Liver (tissue), 3 donors: ENCODE data around the gene CCT7.

ENCODE experiments used
- EGR1 ChIP-seq, 2 donors: IDR thresholded peaks; 2 replicates each; pipeline ENCODE4 v1.6.1; 2016 to 2018; ENCODE audit warnings: antibody characterized with exemption in 2 of 2, low read depth in 2 of 2
- GABPA ChIP-seq, 2 donors: IDR thresholded peaks in 1 of 2; conservative IDR thresholded peaks in 1 of 2; 2 replicates each; pipeline ENCODE4 v1.6.1; 2016; ENCODE audit warnings: antibody characterized with exemption in 2 of 2, mild to moderate bottlenecking in 1 of 2, moderate library complexity in 1 of 2
- RAD21 ChIP-seq, 2 donors: IDR thresholded peaks; 2 replicates each; pipeline ENCODE4 v1.6.1; 2016; ENCODE audit warnings: antibody characterized with exemption in 2 of 2, mild to moderate bottlenecking in 2 of 2
- SP1 ChIP-seq: IDR thresholded peaks from 2 replicates; pipeline ENCODE4 v1.6.1; 2018; ENCODE audit warnings: antibody characterized with exemption, mild to moderate bottlenecking
- TAF1 ChIP-seq: conservative IDR thresholded peaks from 2 replicates; pipeline ENCODE4 v1.6.1; 2016; ENCODE audit warnings: antibody characterized with exemption, mild to moderate bottlenecking
- TF ChIP-seq, protein P1 (sequence below): fragments of 150-350 bp; IDR thresholded peaks from 2 replicates; pipeline ENCODE4 v1.5.1; 2017; ENCODE audit warnings: improper control_type of control experiment, low read depth, low read length; ENCODE audit not compliant: missing input control
- TF ChIP-seq, protein P2 (sequence below): IDR thresholded peaks from 2 replicates; pipeline ENCODE4 v1.6.1; 2016; ENCODE audit warnings: antibody characterized with exemption, mild to moderate bottlenecking
- TF ChIP-seq, protein P3 (sequence below): IDR thresholded peaks from 2 replicates; pipeline ENCODE4 v1.6.1; 2016; ENCODE audit warnings: antibody characterized with exemption
- donor health status: healthy.
- donor health status: healthy.

- TF ChIP-seq, protein P1, sequence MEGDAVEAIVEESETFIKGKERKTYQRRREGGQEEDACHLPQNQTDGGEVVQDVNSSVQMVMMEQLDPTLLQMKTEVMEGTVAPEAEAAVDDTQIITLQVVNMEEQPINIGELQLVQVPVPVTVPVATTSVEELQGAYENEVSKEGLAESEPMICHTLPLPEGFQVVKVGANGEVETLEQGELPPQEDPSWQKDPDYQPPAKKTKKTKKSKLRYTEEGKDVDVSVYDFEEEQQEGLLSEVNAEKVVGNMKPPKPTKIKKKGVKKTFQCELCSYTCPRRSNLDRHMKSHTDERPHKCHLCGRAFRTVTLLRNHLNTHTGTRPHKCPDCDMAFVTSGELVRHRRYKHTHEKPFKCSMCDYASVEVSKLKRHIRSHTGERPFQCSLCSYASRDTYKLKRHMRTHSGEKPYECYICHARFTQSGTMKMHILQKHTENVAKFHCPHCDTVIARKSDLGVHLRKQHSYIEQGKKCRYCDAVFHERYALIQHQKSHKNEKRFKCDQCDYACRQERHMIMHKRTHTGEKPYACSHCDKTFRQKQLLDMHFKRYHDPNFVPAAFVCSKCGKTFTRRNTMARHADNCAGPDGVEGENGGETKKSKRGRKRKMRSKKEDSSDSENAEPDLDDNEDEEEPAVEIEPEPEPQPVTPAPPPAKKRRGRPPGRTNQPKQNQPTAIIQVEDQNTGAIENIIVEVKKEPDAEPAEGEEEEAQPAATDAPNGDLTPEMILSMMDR: no peak
- TF ChIP-seq, protein P2, sequence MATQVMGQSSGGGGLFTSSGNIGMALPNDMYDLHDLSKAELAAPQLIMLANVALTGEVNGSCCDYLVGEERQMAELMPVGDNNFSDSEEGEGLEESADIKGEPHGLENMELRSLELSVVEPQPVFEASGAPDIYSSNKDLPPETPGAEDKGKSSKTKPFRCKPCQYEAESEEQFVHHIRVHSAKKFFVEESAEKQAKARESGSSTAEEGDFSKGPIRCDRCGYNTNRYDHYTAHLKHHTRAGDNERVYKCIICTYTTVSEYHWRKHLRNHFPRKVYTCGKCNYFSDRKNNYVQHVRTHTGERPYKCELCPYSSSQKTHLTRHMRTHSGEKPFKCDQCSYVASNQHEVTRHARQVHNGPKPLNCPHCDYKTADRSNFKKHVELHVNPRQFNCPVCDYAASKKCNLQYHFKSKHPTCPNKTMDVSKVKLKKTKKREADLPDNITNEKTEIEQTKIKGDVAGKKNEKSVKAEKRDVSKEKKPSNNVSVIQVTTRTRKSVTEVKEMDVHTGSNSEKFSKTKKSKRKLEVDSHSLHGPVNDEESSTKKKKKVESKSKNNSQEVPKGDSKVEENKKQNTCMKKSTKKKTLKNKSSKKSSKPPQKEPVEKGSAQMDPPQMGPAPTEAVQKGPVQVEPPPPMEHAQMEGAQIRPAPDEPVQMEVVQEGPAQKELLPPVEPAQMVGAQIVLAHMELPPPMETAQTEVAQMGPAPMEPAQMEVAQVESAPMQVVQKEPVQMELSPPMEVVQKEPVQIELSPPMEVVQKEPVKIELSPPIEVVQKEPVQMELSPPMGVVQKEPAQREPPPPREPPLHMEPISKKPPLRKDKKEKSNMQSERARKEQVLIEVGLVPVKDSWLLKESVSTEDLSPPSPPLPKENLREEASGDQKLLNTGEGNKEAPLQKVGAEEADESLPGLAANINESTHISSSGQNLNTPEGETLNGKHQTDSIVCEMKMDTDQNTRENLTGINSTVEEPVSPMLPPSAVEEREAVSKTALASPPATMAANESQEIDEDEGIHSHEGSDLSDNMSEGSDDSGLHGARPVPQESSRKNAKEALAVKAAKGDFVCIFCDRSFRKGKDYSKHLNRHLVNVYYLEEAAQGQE: no peak
- no peak for TF ChIP-seq EGR1 (IDR thresholded peaks at IDR 0.05; ENCODE audit: low read depth in 2 of 2)
- no peak for TF ChIP-seq SP1
- TF ChIP-seq, protein P3, sequence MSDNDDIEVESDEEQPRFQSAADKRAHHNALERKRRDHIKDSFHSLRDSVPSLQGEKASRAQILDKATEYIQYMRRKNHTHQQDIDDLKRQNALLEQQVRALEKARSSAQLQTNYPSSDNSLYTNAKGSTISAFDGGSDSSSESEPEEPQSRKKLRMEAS: no peak
- TF ChIP-seq GABPA (IDR thresholded peaks at IDR 0.05 in 1 of 2, conservative IDR thresholded peaks at IDR 0.05 in 1 of 2): no peak
- TF ChIP-seq TAF1: no peak
- TF ChIP-seq RAD21 (IDR thresholded peaks at IDR 0.05): no peak
Observed at GRCh38 chr2:73197579-73197978, 36.5 kb upstream of the CCT7 start.
